ENCODE results near the gene IFRD2. TPM values are rescaled to one million over a fixed set of nuclear protein-coding genes. Genes with fewer than 3 reads are reported as not detected.
A peak's percentile ranks its signal among the peaks of the same experiment; 100 is the strongest.

IFRD2 gene
- total and polyA plus RNA-seq, 9 of the 15 experiments (the other 6 are each of a cell fraction or from before 2014, with no cell fraction given): 30.5 to 115 (median 52.8) TPM

GRCh38 chr3:50316657-50317242 lies 24.5 kb upstream of the IFRD2 start (continued):
- TF ChIP-seq, protein P1, sequence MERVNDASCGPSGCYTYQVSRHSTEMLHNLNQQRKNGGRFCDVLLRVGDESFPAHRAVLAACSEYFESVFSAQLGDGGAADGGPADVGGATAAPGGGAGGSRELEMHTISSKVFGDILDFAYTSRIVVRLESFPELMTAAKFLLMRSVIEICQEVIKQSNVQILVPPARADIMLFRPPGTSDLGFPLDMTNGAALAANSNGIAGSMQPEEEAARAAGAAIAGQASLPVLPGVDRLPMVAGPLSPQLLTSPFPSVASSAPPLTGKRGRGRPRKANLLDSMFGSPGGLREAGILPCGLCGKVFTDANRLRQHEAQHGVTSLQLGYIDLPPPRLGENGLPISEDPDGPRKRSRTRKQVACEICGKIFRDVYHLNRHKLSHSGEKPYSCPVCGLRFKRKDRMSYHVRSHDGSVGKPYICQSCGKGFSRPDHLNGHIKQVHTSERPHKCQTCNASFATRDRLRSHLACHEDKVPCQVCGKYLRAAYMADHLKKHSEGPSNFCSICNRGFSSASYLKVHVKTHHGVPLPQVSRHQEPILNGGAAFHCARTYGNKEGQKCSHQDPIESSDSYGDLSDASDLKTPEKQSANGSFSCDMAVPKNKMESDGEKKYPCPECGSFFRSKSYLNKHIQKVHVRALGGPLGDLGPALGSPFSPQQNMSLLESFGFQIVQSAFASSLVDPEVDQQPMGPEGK (CRISPR knock-in tag; IDR thresholded peaks at IDR 0.05; ENCODE audit: borderline replicate concordance): no peak
- TF ChIP-seq E2F6 (IDR thresholded peaks at IDR 0.05; ENCODE audit: borderline replicate concordance in 1 of 2, extremely low read depth in 1 of 2, insufficient read depth in 1 of 2, insufficient read length in 1 of 2, low read depth in 1 of 2, low read length in 1 of 2, poor library complexity in 1 of 2, severe bottlenecking in 1 of 2) (no peak), ESRRB (CRISPR knock-in tag; IDR thresholded peaks at IDR 0.05; ENCODE audit: borderline replicate concordance) (no peak), YBX1 (IDR thresholded peaks at IDR 0.05) (no peak), GATAD2B (IDR thresholded peaks at IDR 0.05; ENCODE audit: borderline replicate concordance) (no peak), ZNF583 (CRISPR knock-in tag; IDR thresholded peaks at IDR 0.05) (no peak), ZFP1 (CRISPR knock-in tag; IDR thresholded peaks at IDR 0.05) (no peak), PYGO2 (tag; IDR thresholded peaks at IDR 0.05) (no peak), ZNF778 (CRISPR knock-in tag; IDR thresholded peaks at IDR 0.05) (no peak), MAX (CRISPR knock-in tag; IDR thresholded peaks at IDR 0.05) (no peak), CREM (IDR thresholded peaks at IDR 0.05; ENCODE audit: low read depth) (peak; percentile 44; the same call in 1 of the 2 replicates), SMARCA4 (IDR thresholded peaks at IDR 0.05) (no peak), CSDE1 (IDR thresholded peaks at IDR 0.05) (no peak), STAG1 (CRISPR knock-in tag; IDR thresholded peaks at IDR 0.05; ENCODE audit: borderline replicate concordance) (no peak), JUN (IDR thresholded peaks at IDR 0.05; ENCODE audit: borderline replicate concordance, low read depth, low read length) (peak; percentile 78; the same call in 1 of the 2 replicates), JUN (CRISPR knock-in tag; IDR thresholded peaks at IDR 0.05; ENCODE audit: borderline replicate concordance) (no peak), IRF1 (CRISPR knock-in tag; IDR thresholded peaks at IDR 0.05; ENCODE audit: borderline replicate concordance) (no peak), ATF3 (IDR thresholded peaks at IDR 0.05) (peak; percentile 94), ATF3 (CRISPR knock-in tag; conservative IDR thresholded peaks at IDR 0.05) (no peak)
- TF ChIP-seq, protein P2, sequence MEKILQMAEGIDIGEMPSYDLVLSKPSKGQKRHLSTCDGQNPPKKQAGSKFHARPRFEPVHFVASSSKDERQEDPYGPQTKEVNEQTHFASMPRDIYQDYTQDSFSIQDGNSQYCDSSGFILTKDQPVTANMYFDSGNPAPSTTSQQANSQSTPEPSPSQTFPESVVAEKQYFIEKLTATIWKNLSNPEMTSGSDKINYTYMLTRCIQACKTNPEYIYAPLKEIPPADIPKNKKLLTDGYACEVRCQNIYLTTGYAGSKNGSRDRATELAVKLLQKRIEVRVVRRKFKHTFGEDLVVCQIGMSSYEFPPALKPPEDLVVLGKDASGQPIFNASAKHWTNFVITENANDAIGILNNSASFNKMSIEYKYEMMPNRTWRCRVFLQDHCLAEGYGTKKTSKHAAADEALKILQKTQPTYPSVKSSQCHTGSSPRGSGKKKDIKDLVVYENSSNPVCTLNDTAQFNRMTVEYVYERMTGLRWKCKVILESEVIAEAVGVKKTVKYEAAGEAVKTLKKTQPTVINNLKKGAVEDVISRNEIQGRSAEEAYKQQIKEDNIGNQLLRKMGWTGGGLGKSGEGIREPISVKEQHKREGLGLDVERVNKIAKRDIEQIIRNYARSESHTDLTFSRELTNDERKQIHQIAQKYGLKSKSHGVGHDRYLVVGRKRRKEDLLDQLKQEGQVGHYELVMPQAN (IDR thresholded peaks at IDR 0.05; ENCODE audit: borderline replicate concordance): no peak
